IPS-NIHi7 (cell line): ENCODE results near the gene CSGALNACT2.

Experiments
- DNase-seq: peaks from one replicate; pipeline ENCODE4 v3.0.0; 2012; ENCODE audit warnings: mixed read lengths; ENCODE audit errors: extremely low spot score

CSGALNACT2 gene

DNA sequence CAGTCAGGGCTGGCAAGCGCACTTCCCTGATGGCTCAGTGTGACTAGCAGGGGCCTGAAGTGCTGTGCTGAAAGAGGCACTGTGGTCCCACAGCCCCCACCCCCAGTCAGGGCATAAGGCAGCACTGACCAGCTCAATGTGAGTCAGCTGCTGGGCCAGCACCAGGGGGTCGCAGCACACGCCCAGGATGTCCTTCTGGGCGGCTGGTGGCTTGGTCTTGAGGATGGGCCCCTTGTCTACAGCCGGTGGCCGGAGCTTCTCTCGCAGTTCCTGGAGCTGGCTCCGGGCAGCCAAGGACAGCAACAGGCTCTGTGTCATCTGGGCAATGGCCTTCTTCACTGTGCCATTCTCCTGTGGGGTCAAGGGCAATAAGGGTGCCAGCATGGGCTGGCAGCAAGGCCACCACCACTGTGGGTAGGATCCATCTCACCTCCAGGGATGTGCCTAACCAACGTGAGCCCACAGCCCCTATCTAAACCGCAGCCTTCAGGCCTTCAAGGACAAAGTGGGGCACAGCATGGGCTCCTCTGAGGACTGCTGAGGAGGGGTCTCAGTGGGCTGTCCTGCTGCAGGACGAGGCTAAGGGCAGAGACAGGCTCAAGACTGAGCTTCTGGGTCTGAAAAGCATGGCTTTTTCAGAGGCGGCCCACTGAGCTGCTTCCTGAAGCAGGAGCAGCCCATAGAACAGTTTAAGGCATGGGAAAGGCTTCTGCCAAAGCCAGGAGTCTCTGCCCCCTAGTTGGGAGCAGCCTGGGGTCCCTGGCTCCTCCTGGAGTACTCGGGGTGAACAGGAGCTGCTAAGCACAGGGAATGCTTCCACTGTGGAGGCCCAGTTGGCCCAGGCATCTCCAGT lies 62.5 kb downstream of the CSGALNACT2 start:
- DNase-seq = no peak

DNA sequence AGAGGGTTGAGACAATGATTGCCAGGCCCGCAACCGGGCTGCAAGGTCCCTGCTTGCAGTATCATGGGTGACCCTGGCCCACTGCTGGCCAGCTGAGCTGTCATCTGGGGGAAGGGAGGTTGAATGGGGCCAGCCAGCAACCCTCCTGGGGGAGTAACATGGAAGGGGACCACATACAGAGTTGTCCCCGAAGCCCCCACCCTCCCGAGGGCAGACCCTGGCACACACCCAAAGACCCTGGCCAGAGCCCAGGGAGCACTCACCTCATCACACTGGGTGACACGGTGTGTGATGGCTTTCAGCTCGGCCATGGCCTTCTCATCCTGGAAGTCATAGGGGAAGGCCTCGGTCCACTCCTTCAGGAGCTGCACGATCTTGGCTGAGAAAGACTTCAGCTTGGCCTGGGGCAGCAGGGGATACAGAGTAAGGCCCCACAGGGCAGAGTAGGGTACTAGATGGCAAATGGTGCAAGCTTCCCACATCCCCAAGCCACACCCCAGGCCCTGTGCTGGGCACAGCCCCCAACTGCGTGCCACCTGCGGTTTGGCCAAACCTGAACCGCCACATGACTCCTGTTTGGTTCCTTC lies 63.4 kb downstream of the CSGALNACT2 start:
- no peak for DNase-seq

DNA sequence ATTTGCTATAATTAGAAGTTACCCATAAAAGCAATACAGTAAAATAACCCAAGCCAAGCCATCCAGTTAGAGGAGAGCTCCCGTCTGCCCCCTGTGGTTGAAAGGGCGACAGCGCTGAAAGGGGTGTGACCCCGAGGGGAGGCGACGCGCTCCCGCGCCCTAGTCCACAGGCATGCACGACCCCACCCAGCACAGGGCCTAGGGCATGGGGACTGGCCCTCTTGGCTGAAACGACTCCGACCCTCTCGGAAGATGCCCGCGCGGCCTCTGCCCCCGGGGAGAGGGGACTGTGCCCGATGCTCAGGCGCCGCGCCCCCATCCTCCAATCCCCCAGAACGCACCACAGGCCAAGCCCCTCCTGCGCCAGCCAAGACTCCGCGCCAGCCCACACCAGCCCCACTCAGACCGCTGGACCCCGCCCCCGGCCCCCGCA lies 64.0 kb downstream of the CSGALNACT2 start:
- DNase-seq = peak; percentile 79

DNA sequence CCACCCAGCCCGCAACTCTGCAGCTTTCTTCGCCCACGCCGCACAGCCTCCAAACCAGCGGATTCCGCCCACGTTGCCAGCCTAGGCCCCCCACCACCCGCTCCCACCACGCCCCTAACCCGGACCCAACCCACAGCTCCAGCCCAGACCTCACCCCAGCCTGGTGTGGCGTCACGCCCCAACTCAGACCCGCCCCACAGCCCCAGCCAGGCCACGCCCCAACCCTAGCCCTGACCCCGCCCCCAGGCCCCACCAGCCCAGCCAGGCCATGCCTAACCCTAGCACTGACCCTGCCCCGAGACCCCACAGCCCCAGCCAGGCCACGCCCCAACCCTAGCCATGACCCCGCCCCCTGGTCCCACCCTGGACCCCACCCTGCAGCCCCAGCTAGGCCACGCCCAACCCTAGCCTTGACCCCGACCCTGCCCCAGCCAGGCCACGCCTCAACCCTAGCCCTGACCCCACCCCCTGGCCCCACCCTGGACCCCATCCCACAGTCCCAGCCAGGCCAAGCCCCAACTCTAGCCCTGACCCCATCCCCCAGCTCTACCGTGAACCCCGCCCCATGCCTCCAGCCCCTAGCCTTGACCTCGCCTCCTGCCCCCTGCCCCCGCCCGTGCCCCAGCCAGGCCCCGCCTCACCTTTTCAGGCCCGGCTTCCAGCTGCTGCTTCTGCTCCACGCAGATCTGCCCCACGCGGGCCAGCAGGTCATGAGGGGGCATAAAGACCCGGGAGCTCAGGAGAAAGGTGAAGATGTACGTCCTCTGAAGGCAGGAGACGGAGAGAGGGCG lies 64.6 kb downstream of the CSGALNACT2 start:
- peak; percentile 92 for DNase-seq

DNA sequence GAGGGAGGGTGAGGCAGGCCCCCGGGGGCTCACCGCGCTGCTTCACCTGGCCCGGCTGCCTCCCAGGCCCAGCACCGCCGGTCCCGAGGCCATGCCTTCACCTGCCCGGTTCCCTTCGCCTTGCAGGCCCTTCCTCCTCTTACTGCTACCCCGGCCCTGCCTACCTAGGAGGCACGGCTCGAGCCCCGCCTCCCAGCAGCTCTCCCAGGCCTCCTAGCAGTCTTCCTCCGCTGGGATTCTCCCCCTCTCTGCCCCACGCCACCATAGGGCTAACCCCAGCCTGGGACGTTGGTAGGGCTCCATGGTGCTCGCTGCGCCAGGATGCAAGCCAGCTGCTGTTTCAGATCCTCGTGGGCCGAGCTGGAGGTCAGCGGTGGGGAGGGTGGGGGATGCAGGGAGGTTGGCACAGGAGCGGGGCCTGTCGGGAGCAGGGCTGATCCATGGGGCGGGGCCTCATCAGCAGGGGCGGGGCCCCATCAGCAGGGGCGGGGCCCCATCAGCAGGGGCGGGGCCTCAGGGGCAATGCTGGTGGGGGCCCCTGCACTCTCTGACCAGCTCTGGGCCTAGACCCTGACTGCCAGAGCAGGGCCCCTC lies 65.3 kb downstream of the CSGALNACT2 start:
- peak; percentile 86 for DNase-seq

DNA sequence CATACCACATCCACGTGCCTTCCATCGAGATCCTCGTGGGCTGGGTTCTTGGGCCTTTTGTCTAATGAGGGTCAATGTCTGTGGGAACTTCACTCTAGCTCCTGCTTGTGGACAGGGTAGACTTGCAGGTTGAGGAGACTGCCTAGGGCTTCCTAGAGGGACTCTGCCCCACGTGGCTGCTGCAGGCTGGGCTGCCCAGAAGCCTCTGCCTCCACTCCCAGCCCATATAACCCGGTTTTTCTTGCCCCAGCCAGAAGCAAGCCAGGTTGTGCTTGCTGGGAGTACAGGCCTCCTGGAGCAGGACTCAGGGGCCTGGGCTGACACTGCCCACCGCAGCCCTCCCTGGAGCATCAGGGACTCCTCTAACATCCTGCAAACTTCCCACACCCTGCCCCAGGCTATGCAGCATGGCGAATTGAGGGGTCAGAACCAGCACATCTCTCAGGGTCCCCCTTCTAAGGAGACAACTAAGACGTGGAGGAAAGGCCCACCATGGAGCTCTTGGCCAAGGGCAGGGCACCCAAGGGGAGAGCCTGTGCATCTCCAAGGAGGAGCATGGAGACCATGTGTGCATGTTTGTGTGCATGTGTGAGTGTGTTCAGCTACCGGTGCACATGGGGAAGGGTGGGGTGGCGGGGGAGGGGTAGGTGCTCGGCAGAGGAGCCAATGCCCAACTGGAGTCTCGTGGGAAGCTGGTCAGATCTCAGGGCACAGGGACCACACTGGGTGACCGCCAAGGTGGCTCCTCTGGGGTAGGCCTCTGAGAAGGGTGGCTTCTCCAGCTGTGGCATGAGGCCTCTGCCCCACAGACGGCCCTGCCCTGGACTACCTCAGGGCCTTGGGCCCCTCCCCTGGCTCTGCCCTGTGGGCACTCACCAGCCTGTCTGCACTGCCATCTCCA lies 66.0 kb downstream of the CSGALNACT2 start:
- no peak for DNase-seq

DNA sequence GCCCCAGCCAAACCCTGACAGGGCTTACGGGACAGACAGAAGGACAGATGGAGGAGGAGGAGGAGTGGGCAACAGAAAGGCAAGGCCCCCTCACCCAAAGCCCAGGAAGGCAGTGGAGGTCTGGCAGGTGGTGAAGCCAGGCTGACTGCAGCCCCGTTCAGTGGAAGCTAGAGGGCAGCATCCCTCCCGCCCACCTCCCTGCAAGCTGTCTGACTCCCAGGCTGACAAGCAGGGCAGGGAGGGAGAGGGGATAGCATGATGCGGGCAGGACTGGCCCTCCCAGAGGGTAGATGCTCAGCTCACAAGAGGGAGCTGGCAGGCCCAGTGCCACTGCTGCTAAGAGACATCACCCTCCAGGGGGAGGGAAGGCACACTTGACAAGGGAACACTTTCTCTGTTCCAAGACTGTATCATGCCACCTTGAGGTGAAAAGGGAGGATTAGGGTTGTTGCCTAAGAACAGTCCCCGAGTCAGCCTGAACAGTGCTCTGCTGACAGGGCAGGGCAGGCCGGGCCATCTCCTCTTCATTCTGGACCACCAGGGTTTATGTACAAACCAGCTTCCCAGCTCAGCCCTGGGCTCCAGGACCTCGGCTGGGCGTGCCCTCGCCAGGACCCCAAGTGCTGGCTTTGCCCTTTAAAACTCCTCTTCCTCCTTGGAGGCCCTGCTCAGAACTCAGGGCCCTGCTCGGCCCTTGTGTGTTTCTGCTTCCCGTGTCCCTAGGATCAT lies 66.9 kb downstream of the CSGALNACT2 start:
- DNase-seq = peak; percentile 85

DNA sequence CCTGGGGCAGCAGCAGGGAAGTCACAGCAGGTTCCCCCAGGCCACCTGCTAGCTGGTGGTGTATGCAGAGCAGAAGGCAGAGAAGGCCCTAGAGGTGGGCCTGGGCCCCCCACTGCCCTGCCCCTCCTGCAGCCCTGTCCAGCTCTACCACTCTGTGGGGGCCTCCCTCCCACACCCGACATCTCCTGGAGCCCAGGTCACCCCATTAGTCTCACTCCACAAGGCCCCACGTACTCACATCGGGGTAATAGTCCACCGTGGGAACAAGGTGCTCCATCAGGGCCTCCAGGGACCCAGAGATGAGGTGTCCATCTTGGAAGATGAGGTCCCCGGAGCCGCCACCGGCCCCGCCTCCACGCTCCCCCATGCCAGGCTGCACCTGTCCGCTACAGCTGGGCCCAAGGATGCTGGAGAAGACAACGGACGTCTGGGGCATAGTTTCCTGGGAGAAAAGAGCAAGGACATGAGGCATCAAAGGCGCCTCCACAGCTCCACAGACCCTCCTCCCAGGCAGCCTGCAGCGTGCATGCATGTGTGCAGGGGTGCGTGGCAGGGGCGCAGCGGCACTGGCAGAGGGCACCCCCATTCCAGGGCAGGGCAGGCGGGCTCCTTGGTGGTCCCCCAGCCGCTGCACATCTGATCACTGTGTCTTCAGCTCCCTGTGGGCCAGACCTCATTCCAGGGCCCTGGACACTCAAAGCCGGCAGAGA lies 67.6 kb downstream of the CSGALNACT2 start:
- no peak for DNase-seq

DNA sequence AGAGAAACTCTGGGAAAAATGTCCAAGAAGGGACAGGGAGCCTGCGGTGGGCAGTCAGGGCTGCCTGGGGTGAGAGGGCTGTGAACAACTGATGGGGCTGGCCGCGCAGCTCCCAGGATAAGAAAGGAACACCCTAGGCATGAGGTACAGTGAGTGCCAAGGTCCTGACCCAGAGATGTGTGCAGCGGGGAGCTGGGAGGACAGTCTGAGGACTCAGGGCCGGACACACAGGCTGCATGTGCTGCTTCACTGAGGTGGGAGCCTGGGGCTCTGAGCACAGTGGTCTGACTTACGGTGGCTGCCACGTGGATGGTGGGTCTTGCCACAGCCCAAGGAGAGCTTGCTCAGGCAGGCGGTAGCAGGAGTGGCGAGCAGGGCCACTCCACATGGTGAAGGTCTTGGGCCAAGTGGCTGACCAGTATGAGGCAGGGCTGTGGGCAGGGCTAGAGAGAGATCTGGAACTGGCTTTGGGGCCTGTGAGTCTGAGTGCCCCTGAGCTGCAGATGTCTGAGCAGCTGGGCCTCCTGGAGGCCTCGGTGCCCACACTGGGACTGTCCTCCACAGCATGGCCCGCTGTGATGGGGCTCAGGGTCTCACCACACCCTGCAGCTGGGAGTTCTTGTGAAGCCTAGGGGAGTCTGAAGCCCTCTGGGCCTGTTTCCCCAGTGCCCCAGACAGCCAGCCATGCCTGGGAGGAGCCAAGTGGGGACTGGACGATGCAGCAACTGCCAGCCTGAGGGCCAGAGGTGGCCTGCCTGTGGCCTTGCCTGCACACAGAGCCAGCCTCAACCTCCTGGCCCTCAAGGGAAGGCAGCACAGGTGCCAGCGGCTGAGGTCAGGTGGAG lies 68.4 kb downstream of the CSGALNACT2 start:
- no peak for DNase-seq

DNA sequence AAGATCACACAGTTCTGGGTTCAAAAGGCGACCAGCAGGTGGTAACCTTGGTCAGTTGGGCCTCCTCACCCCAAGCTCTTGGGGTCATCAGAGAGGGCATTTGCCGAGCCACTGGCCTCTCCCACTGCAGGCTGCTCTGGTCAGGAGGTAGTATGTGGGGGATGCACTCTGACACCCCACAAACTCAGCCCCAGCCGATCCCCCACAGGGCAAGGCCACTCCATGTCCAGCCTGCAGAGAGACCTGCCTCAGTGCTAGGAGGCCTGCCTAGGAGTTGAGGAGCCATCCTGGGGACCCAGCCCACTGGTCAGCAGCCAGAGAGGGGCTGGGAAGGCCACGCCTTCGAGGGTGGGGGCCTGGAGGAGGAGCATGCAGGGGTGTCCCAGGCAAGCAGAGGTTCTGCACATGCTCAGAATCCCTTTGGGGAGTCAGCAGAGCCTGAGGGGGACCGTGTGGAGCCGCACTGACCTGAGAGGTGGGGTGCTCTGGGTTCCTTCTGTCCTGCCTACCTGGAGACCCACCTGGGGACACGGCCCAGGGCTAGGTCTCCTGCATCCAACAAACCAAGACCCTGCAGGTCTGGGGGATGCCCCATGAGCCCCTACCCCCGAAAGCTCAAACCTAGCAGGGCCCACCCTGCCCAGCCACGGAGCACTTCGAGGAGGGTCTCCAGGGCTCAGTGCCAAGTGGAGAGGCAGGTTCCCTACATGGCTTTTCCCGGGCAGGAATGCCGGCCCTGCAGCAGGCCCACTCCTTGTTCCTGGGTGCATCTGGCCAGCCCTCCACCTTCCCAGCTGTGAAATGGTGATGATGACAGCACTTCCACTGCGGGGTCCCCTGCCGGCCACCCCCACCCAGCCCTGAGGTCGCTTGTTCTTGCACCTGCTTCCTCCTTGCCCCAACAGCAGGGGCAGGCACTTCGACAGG lies 70.2 kb downstream of the CSGALNACT2 start:
- no peak for DNase-seq

DNA sequence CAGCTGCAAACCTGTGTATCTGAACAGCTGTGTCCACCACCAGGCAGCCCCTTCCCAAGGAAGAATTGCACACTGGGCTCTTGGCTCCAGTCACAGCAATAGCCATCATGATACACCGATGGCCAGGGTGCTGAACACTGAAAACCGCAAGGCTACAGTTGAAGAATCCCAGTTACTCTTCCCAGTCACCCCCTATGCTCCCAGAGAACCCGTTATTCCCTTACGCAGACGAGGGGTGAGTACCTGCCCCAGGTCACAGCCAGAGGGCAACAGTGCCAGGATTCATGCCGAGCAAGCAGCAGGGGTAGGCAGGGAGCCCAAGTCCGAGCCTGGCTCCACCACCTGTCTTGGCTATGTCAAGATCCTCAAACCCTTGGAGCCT lies 70.8 kb downstream of the CSGALNACT2 start:
- DNase-seq = no peak

DNA sequence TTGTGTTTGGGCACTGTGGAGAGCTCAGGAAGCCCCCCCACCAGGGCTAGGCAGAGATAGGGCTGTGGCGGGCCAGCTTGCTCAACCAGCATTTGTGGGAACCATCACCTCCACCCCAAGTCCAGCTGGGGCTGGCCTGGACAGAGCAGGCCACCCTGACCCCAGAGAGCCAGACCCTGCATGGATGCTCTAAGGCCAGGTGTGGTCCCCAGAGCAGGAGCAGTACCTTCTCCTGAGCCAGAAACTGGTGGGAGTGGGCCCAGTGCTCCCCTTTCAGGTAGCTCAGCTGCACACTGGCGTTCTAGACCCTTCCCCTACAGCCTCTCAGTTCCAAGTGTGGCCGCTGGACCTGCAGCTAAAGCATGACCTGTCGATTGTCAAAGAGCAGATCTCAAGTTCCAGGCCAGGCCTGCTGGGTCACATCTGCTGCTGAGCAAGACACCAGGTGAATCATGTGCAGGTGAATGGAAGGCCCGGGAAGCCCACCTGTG lies 71.5 kb downstream of the CSGALNACT2 start:
- no peak for DNase-seq

DNA sequence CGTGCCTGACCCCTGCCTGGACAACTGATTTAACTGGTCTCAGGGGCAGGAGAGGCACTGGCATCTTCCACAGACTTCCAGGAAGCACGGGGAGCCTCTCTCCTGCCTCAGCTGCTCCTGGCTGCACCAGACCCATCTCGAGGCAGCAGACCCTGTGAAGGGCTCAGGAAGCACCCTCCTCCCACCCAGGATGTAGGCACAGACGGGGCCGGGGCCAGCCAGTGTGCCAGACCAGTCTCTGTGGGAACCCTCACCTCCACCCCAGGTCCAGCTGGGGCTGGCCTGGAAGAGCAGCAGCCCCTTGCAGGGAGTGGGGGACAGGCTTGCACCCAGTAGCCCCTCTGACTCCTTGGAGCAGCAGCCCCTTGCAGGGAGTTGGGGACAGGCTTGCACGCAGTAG lies 72.3 kb downstream of the CSGALNACT2 start:
- no peak for DNase-seq

DNA sequence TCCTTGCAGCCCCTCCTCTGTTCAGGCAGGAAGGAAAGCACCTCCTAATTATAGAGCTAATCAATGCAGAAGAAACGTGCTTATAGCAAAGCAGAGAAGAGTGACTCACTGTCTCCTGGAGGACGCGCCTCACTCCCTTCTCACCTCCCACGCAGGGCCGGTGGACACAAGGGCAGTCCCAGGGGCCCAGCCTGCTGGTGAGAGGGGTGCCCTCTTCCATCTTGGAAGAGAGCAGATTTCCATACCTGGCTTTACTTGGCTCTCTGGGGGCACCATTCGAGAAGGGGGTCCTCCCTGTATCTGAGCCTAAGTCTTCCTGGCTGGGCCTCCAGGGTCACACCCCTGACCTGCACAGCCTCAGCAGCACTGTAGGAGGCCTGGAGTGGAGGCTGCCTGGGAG lies 72.8 kb downstream of the CSGALNACT2 start:
- no peak for DNase-seq

DNA sequence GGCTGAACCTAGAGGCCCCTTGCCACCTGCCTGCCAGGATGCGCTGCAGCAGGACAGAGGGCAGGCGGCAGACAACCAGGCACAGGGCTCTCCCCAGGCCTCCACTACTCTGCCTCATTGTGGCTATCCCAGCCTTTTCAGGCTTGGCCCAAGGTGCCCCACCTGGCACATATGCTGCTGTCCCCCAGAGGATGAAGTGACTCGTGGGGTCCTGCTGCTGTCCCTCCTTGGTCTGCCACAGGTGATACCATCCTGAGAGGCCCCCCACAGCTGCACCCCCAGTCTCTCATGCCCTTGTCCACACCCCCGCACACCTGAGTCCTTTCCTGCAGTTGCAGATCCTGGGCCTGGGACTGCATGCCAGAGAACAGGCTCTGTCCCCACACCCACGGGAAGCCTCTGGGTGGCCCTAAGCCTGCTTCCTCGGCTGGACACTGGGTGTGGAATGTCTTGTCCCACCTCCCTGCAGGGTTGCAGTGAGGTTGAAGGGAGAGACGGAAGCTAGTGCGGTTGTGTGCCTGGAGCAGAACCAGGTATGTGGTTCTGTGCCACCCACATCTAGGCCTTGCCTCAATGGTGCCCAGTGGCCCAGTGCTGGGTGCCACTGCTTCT lies 73.3 kb downstream of the CSGALNACT2 start:
- no peak for DNase-seq

DNA sequence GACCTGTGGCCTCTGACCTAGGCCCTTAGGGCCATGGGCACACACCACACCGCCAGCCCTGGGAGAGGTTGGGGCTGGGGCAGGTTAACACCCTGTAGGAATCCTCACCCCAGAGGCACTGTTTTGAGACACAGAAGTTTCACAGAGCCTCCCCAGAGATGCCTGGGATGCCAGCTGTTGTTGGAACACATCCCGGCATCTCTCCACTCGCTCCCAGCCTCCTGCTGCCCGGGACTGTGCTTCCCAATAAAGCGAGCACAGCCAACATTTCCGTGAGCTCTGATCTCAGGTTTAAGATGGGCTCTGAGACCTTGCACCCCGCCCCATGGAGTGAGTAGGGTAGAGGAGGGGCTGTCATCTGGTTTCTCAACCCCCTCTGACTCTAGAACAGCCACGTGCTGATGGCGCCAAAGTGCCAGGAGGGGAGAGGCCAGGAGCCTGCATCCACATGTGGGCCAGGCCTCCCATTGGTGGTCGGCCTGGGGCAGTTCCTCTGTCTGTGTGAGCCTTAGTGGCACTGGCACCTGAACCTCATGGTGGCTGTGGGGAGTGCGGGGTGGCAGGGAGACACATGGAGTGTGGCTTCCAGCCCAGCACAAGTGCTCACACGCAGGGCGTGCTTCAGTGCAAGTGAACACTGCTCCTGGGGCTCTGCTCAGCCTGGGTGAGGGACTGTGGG lies 73.9 kb downstream of the CSGALNACT2 start:
- no peak for DNase-seq
